RWPE2 (cell line): ENCODE results near the gene SH3BP4.

Experiments used
- ATAC-seq: fragments of 200-7000 bp; cut with Tn5 transposase; 3 replicates; pipeline ENCODE4 v1.9.1; 2021; ENCODE audit warnings: low read depth
- DNase-seq: peaks from one replicate; pipeline ENCODE4 v3.0.0-alpha.2; 2020; ENCODE audit warnings: low spot score
- H3K27ac ChIP-seq: fragments of 450-650 bp; 2 replicates; pipeline ENCODE4 v1.5.1; 2017; ENCODE audit warnings: mild to moderate bottlenecking; ENCODE audit not compliant: poor library complexity, severe bottlenecking
- H3K27me3 ChIP-seq: fragments of 250-450 bp; sonication (Bioruptor Pico); 2 replicates; pipeline ENCODE4 v1.5.1; 2021; ENCODE audit warnings: mild to moderate bottlenecking, moderate library complexity; ENCODE audit not compliant: insufficient read depth, poor library complexity, severe bottlenecking
- H3K36me3 ChIP-seq: fragments of 250-450 bp; sonication (Bioruptor Pico); 2 replicates; pipeline ENCODE4 v1.5.1; 2020; ENCODE audit warnings: low read depth, mild to moderate bottlenecking, moderate library complexity
- H3K4me1 ChIP-seq: fragments of 250-450 bp; sonication (Bioruptor Pico); 2 replicates; pipeline ENCODE4 v1.5.1; 2021; ENCODE audit warnings: mild to moderate bottlenecking, moderate library complexity; ENCODE audit not compliant: insufficient read depth, poor library complexity, severe bottlenecking
- H3K4me3 ChIP-seq: fragments of 250-450 bp; sonication (Bioruptor Pico); 2 replicates; pipeline ENCODE4 v1.5.1; 2021; ENCODE audit warnings: mild to moderate bottlenecking, moderate library complexity; ENCODE audit not compliant: severe bottlenecking
- H3K9me3 ChIP-seq: fragments of 250-450 bp; sonication (Bioruptor Pico); 2 replicates; pipeline ENCODE4 v1.5.1; 2021; ENCODE audit warnings: mild to moderate bottlenecking, moderate library complexity; ENCODE audit not compliant: severe bottlenecking
- CTCF ChIP-seq: fragments of 450-650 bp; IDR thresholded peaks from one replicate; pipeline ENCODE4 v1.5.1; 2017; ENCODE audit warnings: mild to moderate bottlenecking, moderate library complexity; ENCODE audit not compliant: poor library complexity, severe bottlenecking

Gene SH3BP4

DNA sequence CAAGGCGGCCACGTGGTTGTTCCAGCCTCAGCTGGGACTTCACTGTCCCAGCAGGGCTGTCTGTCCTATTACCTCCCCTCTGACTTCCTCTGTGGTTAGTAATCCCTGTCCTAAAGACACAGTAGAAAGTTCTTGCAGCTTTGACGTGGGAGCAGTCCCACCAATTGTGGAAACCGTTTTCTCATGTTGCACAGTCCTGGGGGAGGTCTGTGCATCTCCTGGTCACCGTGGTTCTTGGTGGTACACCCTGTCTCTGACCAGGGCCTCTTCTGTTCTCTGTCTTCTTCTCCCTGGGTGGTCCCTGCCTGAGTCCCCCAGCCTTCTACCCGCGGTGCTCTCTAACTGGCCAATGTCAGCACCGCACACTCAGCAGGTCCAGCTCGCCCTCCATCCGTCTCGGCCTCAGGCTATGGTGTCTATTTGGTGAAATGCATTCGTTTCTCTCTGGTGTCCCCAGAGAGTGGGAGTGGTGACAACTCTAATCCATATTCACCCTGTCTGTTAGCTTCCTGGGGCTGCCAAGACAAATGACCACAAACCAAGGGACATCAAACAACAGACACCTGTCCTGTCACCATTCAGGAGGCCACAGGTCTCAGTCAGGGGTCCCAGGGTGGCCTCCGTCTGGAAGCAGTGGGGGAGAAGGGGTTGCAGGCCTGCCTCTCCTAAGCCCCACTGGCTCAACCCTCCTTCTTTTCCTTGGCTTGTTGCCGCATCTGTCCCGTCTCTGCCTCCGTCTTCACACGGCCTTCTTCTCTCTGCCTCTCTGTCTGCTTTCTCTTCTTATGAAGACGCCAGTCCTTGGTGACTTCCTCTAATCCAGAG, 99.8 kb downstream of the SH3BP4 start:
- H3K4me3 ChIP-seq, result no peak overlapping the region
- H3K4me1 ChIP-seq, result peaks cover 11% of the 10 kb centered on the region
- peaks cover 52% of the 10 kb centered on the region for H3K36me3 ChIP-seq
- peak; percentile 24 for TF ChIP-seq CTCF
- H3K27me3 ChIP-seq, result no peaks in the 10 kb centered on the region
- ATAC-seq (no peak), DNase-seq (no peak)
- no peaks in the 10 kb centered on the region for H3K9me3 ChIP-seq
- H3K27ac ChIP-seq, result peak overlapping the region; percentile 43

GRCh38 chr2:235052514-235053354, 100.9 kb downstream of the SH3BP4 start:
- no peak for DNase-seq
- no peak for ATAC-seq
- peaks cover 11% of the 10 kb centered on the region for H3K4me1 ChIP-seq
- TF ChIP-seq CTCF, result no peak
- H3K27ac ChIP-seq, result no peak overlapping the region
- H3K36me3 ChIP-seq, result peaks cover 44% of the 10 kb centered on the region
- H3K27me3 ChIP-seq, result no peaks in the 10 kb centered on the region
- H3K4me3 ChIP-seq, result no peak overlapping the region
- no peaks in the 10 kb centered on the region for H3K9me3 ChIP-seq

DNA sequence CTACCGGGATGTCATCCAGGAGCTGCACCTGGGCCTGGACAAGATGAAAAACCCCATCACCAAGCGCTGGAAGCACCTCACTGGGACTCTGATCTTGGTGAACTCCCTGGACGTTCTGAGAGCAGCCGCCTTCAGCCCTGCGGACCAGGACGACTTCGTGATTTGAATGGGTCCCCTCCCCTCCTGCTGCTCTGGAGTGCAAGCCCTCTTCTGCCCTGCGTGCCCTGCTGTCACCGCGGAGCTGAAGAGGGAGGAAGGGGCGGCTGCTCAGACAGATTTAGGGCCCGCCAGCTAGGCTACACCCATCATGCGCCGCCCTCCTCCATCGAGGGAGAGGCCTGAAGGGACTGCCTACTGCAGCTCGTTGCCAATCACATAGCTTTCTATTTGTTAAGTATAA, 101.8 kb downstream of the SH3BP4 start:
- no peak for TF ChIP-seq CTCF
- Histone ChIP-seq H3K9me3 (no peaks in the 10 kb centered on the region), H3K27ac (no peak overlapping the region), H3K36me3 (peaks cover 42% of the 10 kb centered on the region), H3K4me1 (peaks cover 11% of the 10 kb centered on the region), H3K4me3 (no peak overlapping the region), H3K27me3 (no peaks in the 10 kb centered on the region)
- ATAC-seq (no peak), DNase-seq (no peak)

- Histone ChIP-seq H3K36me3 (peaks cover 40% of the 10 kb centered on the region), H3K27me3 (no peaks in the 10 kb centered on the region), H3K9me3 (no peaks in the 10 kb centered on the region), H3K4me3 (no peak overlapping the region), H3K27ac (no peak overlapping the region), H3K4me1 (peaks cover 11% of the 10 kb centered on the region)
- DNase-seq, result no peak
- ATAC-seq, result no peak
- no peak for TF ChIP-seq CTCF
Observed at GRCh38 chr2:235054475-235054874, 102.7 kb downstream of the SH3BP4 start.
